Endothelial cell of umbilical vein (primary cell): ENCODE data around the gene POLRMT.

ENCODE experiments used
- CTCF ChIP-seq, 2 donors: IDR thresholded peaks; 1 replicate in 1 of 2; 2 replicates in 1 of 2; pipeline ENCODE4 v1.5.1; 2011; ENCODE audit warnings: low read length in 2 of 2, mild to moderate bottlenecking in 2 of 2, moderate library complexity in 2 of 2, control low read depth in 1 of 2, inconsistent platforms in 1 of 2, low read depth in 1 of 2; ENCODE audit not compliant: insufficient read depth in 1 of 2; ENCODE audit errors: extremely low read depth in 1 of 2
- EZH2 ChIP-seq: IDR thresholded peaks from 2 replicates; pipeline ENCODE4 v1.6.1; 2012; ENCODE audit warnings: borderline replicate concordance, low read depth, mild to moderate bottlenecking, moderate library complexity, low read length, inconsistent platforms; ENCODE audit not compliant: severe bottlenecking
- FOS ChIP-seq: IDR thresholded peaks from 2 replicates; pipeline ENCODE4 v1.6.1; 2011; ENCODE audit warnings: mild to moderate bottlenecking, low read length, moderate library complexity, borderline replicate concordance; ENCODE audit not compliant: insufficient read depth
- GATA2 ChIP-seq: IDR thresholded peaks from 2 replicates; pipeline ENCODE4 v1.7.0; 2011; ENCODE audit warnings: low read depth, mild to moderate bottlenecking, moderate library complexity, mixed read lengths, low read length; ENCODE audit not compliant: insufficient read length, insufficient read depth
- JUN ChIP-seq: IDR thresholded peaks from 2 replicates; pipeline ENCODE4 v1.6.1; 2011; ENCODE audit warnings: borderline replicate concordance, low read depth; ENCODE audit not compliant: insufficient read length, insufficient read depth
- MAX ChIP-seq: IDR thresholded peaks from 2 replicates; pipeline ENCODE4 v1.6.1; 2011; ENCODE audit not compliant: insufficient read depth, insufficient read length
- MYC ChIP-seq: IDR thresholded peaks from one replicate; pipeline ENCODE4 v1.6.1; 2011; ENCODE audit warnings: mild to moderate bottlenecking, low read depth, low read length
- POLR2A ChIP-seq: IDR thresholded peaks from 2 replicates; pipeline ENCODE4 v1.6.1; 2012; ENCODE audit warnings: low read depth, mild to moderate bottlenecking, control low read depth, low read length
- POLR2AphosphoS5 ChIP-seq: IDR thresholded peaks from 2 replicates; pipeline ENCODE4 v1.6.1; 2012; ENCODE audit warnings: low read depth, mild to moderate bottlenecking, control low read depth, low read length, moderate library complexity; ENCODE audit not compliant: insufficient read depth

GRCh38 chr19:610071-610800 is 23.1 kb downstream of the POLRMT start:
- no peak for TF ChIP-seq EZH2
- no peak for TF ChIP-seq CTCF (IDR thresholded peaks at IDR 0.05; ENCODE audit: extremely low read depth in 1 of 2, insufficient read depth in 1 of 2, low read depth in 1 of 2, low read length in 2 of 2)
- TF ChIP-seq MAX: no peak
- TF ChIP-seq POLR2AphosphoS5: no peak
- no peak for TF ChIP-seq GATA2
- no peak for TF ChIP-seq JUN
- TF ChIP-seq POLR2A: no peak
- no peak for TF ChIP-seq MYC
- no peak for TF ChIP-seq FOS
